Stimulated activated naive CD4-positive, alpha-beta T cell treated with Interleukin-2 at 50 U/mL for 16 hours (primary cell): ENCODE results near the gene INVS.
A peak's percentile ranks its signal among the peaks of the same experiment; 100 is the strongest.
"Not testable (repeated sequence)": the region's sequence is repeated elsewhere in the genome, so short reads cannot be mapped to it uniquely, and the experiment has no call there.

Experiments used
- DNase-seq: peaks from one replicate; lab custom pipeline; 2025; lab: John Stamatoyannopoulos, UW

Gene INVS

DNA sequence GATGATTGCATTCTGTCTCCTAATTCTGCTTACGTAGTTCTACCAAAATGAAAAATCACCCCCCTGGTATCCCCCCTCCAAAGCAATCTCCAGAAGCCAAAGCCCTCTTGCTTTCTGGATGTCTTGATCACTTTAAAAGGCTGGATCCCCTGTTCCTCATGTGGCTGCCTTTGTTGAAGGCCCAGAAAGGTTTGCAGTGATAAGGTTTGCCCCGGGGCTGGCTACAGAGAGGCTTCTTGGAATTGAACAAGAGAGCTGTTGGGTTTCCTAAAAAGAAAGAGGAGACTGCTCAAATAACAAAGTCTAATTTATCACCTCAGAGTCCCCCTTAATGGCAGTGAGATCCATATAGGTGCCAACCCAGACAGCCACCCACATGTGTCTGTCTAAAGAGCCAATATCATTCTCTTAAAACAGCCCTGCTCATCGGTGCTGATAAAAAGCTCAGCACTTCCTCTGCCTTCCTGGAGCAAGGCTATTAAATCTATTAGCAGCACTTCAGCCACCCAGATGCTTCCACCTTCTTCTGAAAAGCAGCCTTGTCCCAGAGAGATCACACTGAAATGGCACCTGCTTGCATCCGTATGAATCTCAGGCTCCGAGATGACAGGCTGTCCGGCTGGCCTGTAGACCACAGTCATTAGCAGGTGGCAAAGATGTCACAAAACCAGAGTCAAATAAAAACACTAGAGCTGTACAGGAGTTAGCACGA is 182.8 kb downstream of the INVS start:
- no peak for DNase-seq

DNA sequence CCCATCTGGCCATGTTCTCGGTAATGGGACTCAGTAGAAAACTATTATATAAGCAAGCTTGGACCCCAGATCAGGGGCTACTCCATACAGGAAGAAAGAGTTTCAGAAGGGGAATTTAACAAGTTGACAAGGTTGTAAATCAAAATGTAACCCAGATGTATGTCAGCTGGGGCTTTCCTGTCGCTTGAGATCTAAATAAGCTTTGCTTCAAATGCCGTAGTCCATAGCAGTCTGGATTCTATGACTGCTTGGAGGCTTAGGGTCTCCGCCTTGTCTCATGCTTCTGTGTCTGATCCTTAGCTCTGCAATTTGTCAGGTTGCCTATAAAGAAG is 183.3 kb downstream of the INVS start:
- no peak for DNase-seq

DNA sequence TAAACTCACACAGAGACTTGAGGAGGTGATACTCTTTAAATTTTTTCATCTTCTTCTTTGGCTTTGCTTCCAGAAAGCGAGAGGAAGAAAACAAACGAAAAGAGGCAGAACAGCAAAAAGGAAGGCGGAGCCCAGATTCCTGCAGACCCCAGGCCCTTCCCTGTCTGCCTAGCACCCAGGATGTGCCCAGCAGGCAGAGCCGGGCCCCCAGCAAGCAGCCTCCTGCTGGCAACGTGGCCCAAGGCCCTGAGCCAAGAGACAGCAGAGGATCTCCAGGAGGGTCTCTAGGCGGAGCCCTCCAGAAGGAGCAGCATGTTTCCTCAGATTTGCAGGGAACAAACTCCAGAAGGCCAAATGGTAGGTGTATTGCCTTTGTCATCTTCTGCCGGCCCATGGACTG is 185.2 kb downstream of the INVS start:
- no peak for DNase-seq

DNA sequence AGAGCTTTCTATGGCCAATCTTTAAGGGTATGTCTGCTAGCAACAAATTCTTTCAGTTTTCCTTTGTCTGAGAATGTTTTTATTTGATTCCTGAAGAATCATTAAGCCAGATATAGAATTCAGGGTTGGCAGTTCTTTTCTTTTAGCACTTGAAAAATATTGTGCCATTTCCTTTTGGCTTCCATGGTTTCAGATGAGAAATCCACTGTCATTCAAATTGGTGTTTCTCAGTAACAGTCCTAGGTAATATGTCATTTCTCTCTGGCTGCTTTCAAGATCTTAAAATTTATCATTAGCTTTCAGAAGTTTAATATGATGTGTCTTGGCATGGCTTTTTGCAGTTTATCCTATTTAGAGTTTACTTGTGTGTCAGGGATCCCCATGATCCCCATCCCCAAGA is 186.0 kb downstream of the INVS start:
- no peak for DNase-seq

DNA sequence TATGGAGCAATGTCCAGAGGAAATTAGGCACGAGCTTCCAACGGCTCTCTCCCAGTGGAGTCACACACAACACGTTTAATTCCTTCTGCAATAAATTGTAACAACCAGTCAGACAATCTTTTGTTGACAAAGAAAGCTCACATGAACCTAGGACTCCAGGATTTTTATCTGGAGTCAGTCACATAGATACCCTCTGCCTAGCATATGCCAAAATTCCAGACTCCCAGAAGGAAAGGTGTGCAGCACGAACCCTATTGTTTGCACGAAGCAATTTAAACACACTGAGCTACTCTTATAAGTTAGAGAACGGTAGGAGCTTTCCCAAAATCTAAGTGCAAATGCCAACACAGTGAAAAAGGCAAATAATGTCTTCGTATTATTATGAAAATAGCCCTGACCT is 186.6 kb downstream of the INVS start:
- DNase-seq: no peak

DNA sequence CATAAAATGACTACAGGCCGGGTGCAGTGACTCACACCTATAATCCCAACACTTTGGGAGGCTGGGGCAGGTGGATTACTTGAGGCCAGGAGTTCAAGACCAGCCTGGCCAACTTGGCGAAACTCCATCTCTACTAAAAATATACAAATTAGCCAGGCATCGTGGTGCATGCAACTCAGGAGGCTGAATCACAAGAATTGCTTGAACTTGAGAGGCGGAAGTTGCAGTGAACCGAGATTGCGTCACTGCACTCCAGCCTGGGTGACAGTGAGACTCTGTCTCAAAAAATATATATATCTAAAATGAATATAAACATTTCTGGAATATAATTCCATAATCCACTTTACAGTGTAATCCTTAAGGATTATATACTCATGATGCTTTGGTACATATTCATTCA is 187.2 kb downstream of the INVS start:
- DNase-seq: no peak

DNA sequence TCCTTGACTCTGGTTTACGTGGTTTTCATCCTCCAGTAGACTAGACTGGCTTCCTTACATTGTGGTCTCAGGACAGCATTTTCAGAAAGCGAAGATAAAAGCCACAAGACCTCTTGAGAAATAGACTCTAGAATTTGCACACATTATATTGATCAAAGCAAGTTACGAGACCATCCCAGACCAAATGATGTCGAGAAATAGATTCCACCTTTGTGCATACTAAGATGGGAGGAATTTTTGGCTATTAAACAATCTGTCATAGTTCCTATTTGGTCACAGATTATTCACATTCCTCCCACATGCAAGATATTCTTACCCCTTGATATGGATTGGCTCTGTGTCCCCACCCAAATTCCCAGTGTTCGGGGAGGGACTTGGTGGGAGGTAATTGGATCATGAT is 188.1 kb downstream of the INVS start:
- no peak for DNase-seq

DNA sequence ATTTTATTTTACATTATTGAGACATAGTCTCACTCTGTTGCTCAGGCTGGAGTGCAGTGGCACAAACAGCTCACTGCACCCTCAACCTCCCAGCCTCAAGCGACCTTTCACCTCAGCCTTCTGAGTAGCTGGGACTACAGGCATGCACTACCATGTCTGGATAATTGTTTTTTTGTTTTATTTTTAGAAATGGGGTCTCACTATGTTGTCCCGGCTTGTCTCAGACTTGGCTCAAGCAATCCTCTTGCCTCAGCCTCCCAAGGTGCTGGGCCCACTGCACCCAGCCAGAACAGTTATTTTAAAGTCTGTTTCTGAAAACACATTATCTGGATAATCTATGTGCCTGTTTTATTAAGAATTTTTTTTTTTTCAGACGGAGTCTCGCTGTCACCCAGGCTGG is 191.7 kb downstream of the INVS start:
- no peak for DNase-seq

DNA sequence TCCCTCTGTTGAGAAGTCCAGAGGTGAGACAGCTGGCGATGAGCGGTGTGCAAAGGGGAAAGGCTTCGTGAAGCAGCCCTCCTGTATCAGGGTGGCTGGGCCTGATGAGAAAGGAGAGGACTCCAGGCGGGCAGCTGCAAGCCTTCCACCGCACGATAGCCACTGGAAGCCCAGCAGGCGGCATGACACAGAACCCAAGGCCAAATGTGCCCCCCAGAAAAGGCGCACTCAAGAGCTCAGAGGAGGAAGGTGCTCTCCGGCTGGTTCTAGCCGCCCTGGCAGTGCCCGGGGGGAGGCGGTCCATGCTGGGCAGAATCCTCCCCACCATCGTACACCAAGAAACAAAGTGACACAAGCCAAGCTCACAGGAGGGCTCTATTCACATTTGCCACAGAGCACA is 193.4 kb downstream of the INVS start:
- DNase-seq: no peak

DNA sequence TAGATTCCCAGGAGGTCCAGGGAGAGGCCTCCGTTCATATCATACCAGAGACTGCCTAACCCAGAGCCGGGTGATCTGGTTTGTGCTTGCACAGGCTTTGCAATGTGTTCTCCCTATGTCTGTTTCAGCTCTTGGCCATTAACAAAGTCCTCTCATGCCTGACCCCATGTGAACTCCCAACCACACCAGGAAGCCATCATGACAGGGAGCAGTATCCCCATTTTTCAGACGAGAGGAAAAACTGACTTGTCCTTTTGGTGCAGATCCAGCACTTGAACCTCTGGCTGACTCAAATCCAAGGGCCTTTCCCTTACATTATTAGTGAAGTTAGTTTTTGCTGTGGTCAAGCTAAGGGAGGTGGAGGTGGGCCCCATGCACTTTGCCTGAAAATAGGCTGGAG is 195.3 kb downstream of the INVS start:
- DNase-seq: no peak

DNA sequence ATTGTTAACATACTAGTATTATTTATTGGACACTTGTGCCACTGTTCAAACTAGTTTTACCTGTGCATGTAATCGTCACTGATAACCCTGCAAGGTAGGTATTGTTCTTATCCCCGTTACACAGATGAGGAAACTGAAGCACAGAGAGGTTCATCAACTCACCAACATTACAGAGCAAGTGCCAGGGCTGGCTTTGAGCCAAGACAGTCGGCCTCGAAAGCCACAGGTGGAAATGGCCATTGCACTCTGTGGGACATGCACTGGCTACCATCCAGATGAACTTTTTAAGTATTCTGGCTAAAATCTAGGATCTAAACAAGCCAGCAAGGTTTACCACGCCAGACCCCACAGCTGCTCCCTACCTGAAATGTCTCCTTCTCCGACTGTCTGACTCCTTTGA is 195.8 kb downstream of the INVS start:
- no peak for DNase-seq

DNA sequence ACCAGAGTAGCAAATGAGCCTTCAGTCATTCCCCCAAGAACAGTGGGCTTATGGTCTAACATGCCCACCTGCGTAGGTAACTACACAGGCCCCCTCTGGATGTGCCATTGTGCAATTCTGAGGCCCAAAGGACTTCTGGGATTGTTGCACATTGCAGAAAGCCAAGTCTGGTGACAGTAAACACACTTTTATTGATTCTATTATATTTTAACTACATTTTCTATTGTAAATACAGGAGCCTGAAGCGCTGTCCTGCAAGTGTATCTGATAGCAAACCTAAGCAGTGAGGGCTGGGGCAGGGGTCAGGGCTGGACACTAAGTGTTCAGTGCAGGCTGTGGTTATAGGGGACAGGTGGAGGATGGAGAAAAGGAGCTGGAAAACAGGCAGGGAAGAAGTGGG is 196.2 kb downstream of the INVS start:
- no peak for DNase-seq

DNA sequence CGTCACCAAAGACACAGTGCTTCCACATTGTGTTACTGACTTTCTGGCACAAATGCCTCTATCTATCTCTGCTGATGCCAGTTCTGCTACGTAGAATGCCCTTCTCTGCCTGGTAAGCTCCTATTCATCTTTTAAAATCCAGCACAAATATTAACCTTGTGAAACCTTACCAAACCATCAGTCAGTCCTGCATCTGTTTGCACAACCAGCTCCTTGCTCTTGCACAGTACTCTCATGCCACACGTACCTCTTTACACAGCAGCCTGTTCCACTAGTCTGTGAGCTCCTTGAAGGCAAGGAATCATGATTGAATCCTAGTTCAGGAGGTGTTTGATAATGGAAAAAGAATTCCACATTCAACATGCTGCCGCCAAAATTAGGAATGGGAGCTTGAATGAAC is 197.4 kb downstream of the INVS start:
- no peak for DNase-seq

DNA sequence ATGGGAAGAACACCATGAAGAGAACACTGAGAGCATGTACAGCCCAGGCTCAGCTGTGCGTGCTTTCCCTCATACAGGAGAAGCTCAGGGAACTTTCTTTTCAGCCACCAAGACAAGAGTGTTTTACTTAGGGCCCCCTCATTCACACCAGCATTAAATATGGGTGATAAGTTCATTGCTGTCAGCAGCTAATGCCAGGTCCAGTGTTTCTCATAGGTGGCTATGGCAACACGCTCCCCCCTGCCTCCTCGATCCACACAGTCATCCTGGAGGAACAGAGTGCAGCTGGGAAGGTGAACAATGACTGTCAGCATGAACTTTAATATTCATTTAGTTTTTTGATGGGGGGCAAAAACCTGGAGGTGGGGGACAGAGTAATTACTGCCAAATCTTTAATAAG is 199.3 kb downstream of the INVS start:
- DNase-seq: no peak

DNA sequence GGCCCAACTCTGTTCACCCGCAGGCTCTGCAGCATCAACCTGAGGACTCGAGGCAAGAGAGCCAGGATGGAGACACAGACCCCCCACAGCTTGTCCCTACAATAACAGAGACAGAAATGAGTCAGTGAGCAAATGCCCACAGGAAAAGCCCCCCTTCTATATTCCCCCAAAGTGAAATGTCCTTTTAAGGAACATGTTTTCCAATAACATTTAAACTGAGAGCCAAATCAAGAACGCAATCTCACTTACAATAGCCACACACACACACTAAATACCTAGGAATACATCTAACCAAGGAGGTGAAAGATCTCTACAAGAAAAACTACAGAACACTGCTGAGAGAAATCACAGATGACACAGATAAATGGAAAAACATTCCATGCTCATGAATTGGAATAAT is 204.7 kb downstream of the INVS start:
- DNase-seq: no peak

DNA sequence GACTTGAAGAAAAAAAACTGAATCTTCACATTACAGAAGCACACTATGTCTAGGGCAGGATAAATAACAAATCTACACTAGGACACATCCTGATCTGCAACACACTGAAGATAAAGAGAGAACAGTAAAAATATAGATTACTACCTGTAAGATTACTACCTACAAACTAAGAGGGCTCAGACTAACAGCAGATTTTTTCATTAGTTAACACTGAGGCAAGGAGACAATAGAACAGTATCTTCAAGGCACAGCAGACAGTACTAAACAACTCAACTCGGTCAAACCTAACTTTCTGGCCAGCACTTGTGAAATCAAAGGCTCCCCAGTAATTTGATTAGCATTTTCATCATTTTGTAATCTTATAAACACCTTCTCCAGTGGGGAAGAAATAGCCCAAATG is 207.2 kb downstream of the INVS start:
- no peak for DNase-seq

DNA sequence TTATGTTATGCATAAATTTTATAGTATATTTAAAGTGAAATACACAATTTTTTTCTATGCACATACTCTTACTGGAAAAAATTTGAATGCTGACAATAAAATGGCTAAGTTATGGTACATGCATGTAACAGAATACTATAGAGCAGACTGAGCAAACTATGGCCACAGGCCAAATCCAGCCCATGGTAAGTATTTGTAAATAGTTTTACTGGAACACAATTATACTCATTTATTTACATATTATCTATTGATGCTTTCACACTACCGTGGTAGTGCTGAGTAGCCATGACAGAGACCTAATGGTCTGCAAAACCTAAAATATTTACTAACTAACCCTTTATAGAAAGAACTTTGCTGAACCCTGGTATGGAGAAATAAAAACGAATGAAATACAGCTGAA is 208.0 kb downstream of the INVS start:
- DNase-seq: no peak

DNA sequence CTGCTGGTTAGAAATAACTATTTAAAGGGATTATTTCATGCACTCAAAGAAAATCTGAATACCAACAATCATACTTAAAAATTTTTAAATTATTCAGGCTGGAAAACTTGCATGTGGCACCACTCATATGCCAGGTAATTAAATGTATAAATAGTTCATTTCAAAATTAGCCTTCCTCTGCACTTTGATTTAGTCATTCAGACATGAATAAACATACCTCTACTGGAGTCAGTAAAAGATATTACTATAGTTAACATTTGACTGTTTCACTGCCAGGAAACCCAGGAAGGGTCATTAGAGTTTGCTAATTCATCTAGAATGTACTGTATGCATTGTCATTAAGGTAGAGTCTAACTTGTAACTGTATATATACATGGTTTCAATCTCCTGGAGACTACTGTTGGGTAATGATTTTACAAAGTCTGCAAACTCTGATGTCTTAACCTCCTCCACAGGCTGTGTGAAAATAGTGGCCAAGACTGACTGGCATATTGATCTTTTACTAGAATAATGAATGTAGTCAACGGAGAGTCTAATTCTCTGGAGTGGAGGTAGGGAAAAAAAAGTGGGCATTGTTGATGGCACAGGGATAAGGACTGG is 210.0 kb downstream of the INVS start:
- DNase-seq: no peak

DNA sequence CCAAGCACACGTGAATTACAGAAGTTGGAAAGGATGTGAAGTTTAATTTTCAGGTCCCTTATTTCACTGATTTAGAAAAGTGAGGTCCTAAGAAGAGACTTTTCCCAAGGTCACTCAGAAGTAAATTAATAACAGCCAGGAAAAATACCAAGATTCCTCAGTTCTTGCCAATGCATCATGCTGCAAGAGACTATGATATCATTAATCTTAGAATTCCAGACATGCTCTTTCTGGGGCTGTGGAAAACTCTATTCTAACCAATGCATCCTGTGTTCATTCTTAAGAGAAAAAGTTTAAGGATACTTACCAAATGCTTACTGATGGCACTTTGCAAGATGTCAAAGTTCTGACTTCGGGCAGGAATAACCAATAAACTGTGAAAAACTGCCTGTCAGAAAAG is 210.9 kb downstream of the INVS start:
- no peak for DNase-seq

DNA sequence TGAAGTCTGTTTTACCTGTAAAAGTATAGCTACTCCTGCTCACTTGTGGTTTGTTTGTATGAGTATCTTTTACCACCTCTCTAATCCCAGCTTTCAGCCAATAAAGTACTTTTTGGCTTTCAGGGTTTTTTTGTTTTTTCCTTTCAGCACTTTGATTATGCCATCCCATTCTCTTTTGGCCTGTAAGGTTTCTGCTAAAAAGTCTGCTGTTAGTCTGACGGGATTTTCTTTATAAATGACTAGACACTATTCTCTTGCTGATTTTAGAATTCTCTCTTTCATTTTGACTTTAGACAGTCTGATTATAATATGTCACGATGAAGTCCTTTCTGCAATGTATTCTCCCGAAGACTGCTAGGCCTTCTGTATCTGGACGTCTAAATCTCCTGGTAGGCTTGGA is 216.5 kb downstream of the INVS start:
- no peak for DNase-seq

DNA sequence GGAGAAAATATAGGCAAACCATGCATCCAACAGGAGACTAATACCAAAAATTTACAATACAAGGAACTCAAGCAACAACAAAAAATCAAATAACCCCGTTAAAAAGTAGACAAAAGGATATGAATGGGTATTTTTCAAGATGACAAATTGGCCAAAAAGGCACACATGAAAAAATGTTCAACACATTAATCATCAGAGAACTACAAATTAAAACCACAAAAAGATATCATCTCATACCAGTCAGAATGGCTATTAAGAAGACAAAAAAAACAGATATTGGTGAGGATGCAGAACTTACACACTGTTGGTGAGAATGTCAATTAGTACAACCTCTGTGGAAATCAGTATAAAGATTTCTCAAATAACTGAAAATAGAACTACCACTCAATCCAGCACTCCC is 218.7 kb downstream of the INVS start:
- DNase-seq: no peak

DNA sequence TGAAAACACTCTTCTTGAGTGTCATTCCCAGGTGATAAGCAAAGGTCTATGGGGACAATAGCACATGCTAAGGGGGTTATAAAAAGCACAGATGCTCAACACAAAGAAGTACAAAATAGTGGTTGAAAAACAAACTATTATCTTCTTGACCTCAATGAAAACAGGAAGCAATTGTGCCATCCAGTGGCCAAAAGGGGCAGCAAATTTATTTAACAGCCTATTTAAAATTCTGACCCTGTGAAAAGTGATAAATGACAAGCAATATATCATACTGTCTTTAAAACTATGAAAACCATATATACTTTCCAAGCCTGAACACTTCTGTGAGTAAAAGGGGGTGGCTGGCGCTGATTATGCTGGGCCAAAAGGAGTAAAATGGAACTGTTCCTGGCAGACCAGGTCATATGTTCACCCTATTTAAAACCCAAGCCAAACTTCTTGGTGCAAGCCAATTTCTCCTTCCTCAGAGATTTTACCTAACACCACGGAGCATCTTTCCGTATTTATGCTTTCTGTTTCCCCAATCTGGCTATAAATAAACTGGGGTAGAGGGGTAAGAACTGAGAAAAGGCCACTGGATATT is 224.0 kb downstream of the INVS start:
- DNase-seq: peak; percentile 3

DNA sequence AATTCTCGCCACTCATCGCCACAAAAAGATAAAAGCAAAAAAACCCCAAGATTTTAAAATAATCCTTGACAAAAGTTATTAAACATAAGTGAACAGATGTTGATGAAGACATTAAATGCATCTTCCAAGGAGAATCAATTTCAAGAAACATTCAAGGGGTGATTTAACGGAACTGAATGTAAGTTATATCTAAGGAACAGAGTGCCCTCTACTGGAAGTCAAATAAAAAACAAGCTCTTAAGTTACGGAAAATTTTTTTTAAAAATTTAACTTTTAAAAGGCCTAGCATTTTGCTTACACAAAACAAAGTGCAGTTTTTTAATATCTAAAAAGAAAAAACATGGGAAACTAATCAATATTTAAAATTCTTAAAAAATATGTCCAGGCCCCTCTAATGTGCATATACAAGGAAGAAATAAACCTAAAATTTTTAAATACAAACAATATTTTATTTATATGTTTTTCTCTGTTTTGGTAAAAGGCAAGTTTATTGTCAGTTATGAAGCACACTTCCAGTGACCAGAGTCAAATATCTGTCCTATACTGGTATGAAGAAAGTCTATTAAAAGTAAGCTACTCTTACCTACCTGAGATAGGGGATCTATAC is 225.7 kb downstream of the INVS start:
- no peak for DNase-seq

DNA sequence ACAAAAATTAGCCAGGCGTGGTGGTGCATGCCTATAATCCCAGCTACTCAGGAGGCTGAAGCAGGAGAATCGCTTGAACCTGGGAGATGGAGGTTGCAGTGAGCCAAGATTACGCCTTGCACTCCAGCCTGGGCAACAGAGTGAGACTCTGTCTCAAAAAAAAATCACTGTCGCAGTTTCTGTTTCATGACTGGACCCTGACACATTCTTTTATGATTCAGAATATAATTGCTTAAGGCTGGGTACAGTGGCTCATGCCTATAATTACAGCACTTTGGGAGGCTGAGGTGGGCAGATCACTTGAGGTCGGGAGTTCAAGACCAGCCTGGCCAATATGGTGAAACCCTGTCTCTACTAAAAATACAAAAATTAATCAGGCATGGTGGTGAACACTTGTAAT is 239.7 kb downstream of the INVS start:
- not testable (repeated sequence) for DNase-seq
